GM10266 (cell line): ENCODE measurements around the gene HBZ.

ENCODE experiments used
- DNase-seq: peaks from one replicate; pipeline ENCODE4 v3.0.0; 2012; ENCODE audit errors: extremely low spot score
- CTCF ChIP-seq: IDR thresholded peaks from 2 replicates; pipeline ENCODE4 v1.5.1; 2012; ENCODE audit warnings: mild to moderate bottlenecking, low read depth; ENCODE audit not compliant: control insufficient read depth, insufficient read depth; ENCODE audit errors: missing control alignments

Gene HBZ

GRCh38 chr16:177394-177822 is 25.0 kb downstream of the HBZ start:
- no peak for DNase-seq
- TF ChIP-seq CTCF = no peak

GRCh38 chr16:177981-178667 is 25.7 kb downstream of the HBZ start:
- TF ChIP-seq CTCF = no peak
- DNase-seq = no peak

GRCh38 chr16:178668-179015 is 26.2 kb downstream of the HBZ start:
- TF ChIP-seq CTCF = no peak
- DNase-seq = no peak

- TF ChIP-seq CTCF = no peak
- DNase-seq = no peak
These were observed 27.0 kb downstream of the HBZ start for GRCh38 chr16:179211-180092.

GRCh38 chr16:180101-180675 is 27.7 kb downstream of the HBZ start, which contains the start of gene HBQ1:
Gene HBQ1, plus strand, starts transcription at chr16:180459. Its CDS starts 28 bp downstream, at chr16:180487.
- peak; percentile 70 for TF ChIP-seq CTCF
- DNase-seq = peak; percentile 89

GRCh38 chr16:180681-181564 is 28.5 kb downstream of the HBZ start:
- peak; percentile 96 for DNase-seq
- TF ChIP-seq CTCF = peak; percentile 22
